PC-9 (cell line): ENCODE results near the gene SHISAL1. TPM values are rescaled to one million over a fixed set of nuclear protein-coding genes. Genes with fewer than 3 reads are reported as not detected.
"Not testable (repeated sequence)": the region's sequence is repeated elsewhere in the genome, so short reads cannot be mapped to it uniquely, and the experiment has no call there.

Experiments used
- BruUV-seq: library from RNA; stranded (reverse); fragments of 400-500 nt; replicated peaks from 2 replicates; lab custom pipeline; 2021; lab: Mats Ljungman, UMichigan
- CTCF ChIA-PET: fragments of 300-600 bp; sonication (Branson Sonifier 250); formaldehyde crosslinking; loops from one replicate; lab custom pipeline; 2022; ENCODE audit warnings: antibody characterized with exemption; lab: Charles Lee
- POLR2A ChIA-PET: fragments of 300-600 bp; sonication (Branson Sonifier 250); formaldehyde crosslinking; loops from one replicate; lab custom pipeline; 2022; ENCODE audit warnings: antibody characterized with exemption; ENCODE audit not compliant: unreplicated experiment; lab: Charles Lee
- DNase-seq, 2 experiments: peaks; one replicate each; pipeline versions ENCODE4 v3.0.0 to v3.0.0-alpha.2; 2015 to 2022; ENCODE audit warnings: mixed read lengths in 1 of 2
- H2AFZ ChIP-seq: fragments of 200-600 bp; sonication (generic); 2 replicates; pipeline ENCODE4 v1.8.1; 2017; ENCODE audit warnings: antibody characterized with exemption
- H3F3A ChIP-seq: fragments of 200-600 bp; sonication (generic); 2 replicates; pipeline ENCODE4 v1.8.1; 2017; ENCODE audit warnings: antibody characterized with exemption, mild to moderate bottlenecking, low read depth; ENCODE audit not compliant: insufficient read depth
- H3K27ac ChIP-seq: fragments of 200-600 bp; sonication (generic); 2 replicates; pipeline ENCODE4 v1.6.1; 2016; ENCODE audit warnings: mixed run types
- H3K27me3 ChIP-seq: fragments of 200-600 bp; sonication (generic); 2 replicates; pipeline ENCODE4 v1.6.1; 2016; ENCODE audit warnings: low read depth, mixed run types; ENCODE audit not compliant: insufficient read depth
- H3K36me3 ChIP-seq: fragments of 200-600 bp; sonication (generic); 2 replicates; pipeline ENCODE4 v1.6.1; 2016; ENCODE audit warnings: low read depth, mixed run types
- H3K4me1 ChIP-seq: fragments of 200-600 bp; sonication (generic); replicated peaks from 2 replicates; pipeline ENCODE4 v1.6.1; 2016; ENCODE audit warnings: mixed run types; ENCODE audit not compliant: insufficient read depth
- H3K4me2 ChIP-seq: fragments of 200-600 bp; sonication (generic); 2 replicates; pipeline ENCODE4 v1.6.1; 2017; ENCODE audit warnings: mixed run types
- H3K4me3 ChIP-seq: fragments of 200-600 bp; sonication (generic); 2 replicates; pipeline ENCODE4 v1.6.1; 2016; ENCODE audit warnings: mixed run types
- H3K79me2 ChIP-seq: fragments of 200-600 bp; sonication (generic); 2 replicates; pipeline ENCODE4 v1.6.1; 2017; ENCODE audit warnings: low read depth, mixed run types
- H3K9me2 ChIP-seq: fragments of 200-600 bp; sonication (generic); 2 replicates; pipeline ENCODE4 v1.8.1; 2017; ENCODE audit warnings: mild to moderate bottlenecking; ENCODE audit not compliant: insufficient read depth
- H3K9me3 ChIP-seq: fragments of 200-600 bp; sonication (generic); 2 replicates; pipeline ENCODE4 v1.8.1; 2016; ENCODE audit warnings: low read depth; ENCODE audit not compliant: insufficient read depth
- H4K20me1 ChIP-seq: fragments of 200-600 bp; sonication (generic); 2 replicates; pipeline ENCODE4 v1.8.1; 2017; ENCODE audit not compliant: insufficient read depth
- EZH2 ChIP-seq: fragments of 200-600 bp; sonication (generic); IDR thresholded peaks from 2 replicates; pipeline ENCODE4 v1.8.0; 2017; ENCODE audit warnings: antibody characterized with exemption, low read depth
- intact Hi-C: fragments of 100-400 bp; cut with micrococcal nuclease; formaldehyde crosslinking; loops from one replicate; pipeline ENCODE4 v1.10.0; 2022; ENCODE audit not compliant: unreplicated experiment
- total RNA-seq: library from RNA; stranded (reverse); gene quantifications from 2 replicates; pipeline ENCODE4 v1.2.3, GENCODE V29; 2021
- TF ChIP-seq, protein P1 (sequence below): fragments of 200-600 bp; sonication (generic); conservative IDR thresholded peaks from 2 replicates; pipeline ENCODE4 v1.6.1; 2017; ENCODE audit warnings: mixed run types, antibody characterized with exemption, mild to moderate bottlenecking, moderate library complexity

Gene SHISAL1
- total RNA-seq, 1 experiment from 2014 or later, result 0.94 TPM

DNA sequence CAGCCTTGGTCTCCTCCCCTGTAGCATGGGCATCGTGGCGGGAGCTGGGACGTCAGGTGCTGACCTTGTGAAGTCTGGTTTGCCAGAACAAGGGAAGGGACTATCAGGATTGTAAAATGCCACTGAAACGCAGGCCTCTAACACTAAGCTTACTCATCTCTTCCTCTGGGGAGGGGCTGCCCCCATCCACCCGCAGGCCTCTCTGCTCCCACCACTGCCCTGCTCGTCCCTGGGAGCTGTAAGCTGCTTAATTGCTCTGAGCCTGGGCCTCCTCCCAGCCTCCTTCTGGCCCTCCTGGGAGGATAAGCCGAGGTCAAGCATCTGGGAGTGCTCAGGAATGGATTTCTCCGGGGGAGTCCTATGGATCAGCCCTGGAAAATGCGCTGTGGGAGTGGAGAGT lies 8.4 kb downstream of the SHISAL1 start:
- no TSS peak for BruUV-seq
- H3K27me3 ChIP-seq, result no peaks in the 10 kb centered on the region
- ChIA-PET POLR2A (no interaction called here), CTCF (no interaction called here)
- H2AFZ ChIP-seq, result no peak overlapping the region
- intact Hi-C loops, result no loop called here
- H3K4me2 ChIP-seq, result no peak overlapping the region
- no peaks in the 10 kb centered on the region for H3K9me2 ChIP-seq
- no peaks in the 10 kb centered on the region for H3K36me3 ChIP-seq
- no peaks in the 10 kb centered on the region for H3K9me3 ChIP-seq
- DNase-seq, result no peak
- H3K4me3 ChIP-seq, result no peak overlapping the region
- no peaks in the 10 kb centered on the region for H3K79me2 ChIP-seq
- peaks cover 8% of the 10 kb centered on the region for H3K4me1 ChIP-seq
- H4K20me1 ChIP-seq, result no peaks in the 10 kb centered on the region
- TF ChIP-seq EZH2, result no peak
- TF ChIP-seq, protein P1, sequence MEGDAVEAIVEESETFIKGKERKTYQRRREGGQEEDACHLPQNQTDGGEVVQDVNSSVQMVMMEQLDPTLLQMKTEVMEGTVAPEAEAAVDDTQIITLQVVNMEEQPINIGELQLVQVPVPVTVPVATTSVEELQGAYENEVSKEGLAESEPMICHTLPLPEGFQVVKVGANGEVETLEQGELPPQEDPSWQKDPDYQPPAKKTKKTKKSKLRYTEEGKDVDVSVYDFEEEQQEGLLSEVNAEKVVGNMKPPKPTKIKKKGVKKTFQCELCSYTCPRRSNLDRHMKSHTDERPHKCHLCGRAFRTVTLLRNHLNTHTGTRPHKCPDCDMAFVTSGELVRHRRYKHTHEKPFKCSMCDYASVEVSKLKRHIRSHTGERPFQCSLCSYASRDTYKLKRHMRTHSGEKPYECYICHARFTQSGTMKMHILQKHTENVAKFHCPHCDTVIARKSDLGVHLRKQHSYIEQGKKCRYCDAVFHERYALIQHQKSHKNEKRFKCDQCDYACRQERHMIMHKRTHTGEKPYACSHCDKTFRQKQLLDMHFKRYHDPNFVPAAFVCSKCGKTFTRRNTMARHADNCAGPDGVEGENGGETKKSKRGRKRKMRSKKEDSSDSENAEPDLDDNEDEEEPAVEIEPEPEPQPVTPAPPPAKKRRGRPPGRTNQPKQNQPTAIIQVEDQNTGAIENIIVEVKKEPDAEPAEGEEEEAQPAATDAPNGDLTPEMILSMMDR, result no peak
- H3F3A ChIP-seq, result no peaks in the 10 kb centered on the region; the same call in 1 of the 2 replicates
- H3K27ac ChIP-seq, result no peak overlapping the region

DNA sequence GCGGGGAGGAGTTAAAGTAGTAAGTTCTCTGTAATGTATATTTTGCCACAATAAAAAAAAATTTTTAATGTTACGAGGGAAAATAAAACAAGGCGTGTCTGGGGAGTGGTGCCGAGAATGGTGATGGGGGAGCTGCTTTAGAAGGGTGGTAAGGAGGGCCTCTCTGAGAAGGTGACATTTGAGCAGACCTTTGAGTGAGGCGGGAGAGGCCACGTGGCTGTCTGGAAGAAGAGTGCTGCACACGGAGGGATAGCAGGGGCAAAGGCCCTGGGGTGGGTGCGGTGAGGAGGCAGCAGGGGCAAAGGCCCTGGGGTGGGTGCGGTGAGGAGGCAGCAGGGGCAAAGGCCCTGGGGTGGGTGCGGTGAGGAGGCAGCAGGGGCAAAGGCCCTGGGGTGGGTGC lies 10.4 kb downstream of the SHISAL1 start:
- H3F3A ChIP-seq, POLR2A ChIA-PET, intact Hi-C loops, H3K4me2 ChIP-seq, DNase-seq, H3K79me2 ChIP-seq, CTCF ChIA-PET, H3K4me3 ChIP-seq, BruUV-seq, H3K27me3 ChIP-seq, H3K9me3 ChIP-seq, H4K20me1 ChIP-seq, H3K36me3 ChIP-seq, H3K4me1 ChIP-seq, H3K27ac ChIP-seq, H2AFZ ChIP-seq, H3K9me2 ChIP-seq: not testable (repeated sequence)

DNA sequence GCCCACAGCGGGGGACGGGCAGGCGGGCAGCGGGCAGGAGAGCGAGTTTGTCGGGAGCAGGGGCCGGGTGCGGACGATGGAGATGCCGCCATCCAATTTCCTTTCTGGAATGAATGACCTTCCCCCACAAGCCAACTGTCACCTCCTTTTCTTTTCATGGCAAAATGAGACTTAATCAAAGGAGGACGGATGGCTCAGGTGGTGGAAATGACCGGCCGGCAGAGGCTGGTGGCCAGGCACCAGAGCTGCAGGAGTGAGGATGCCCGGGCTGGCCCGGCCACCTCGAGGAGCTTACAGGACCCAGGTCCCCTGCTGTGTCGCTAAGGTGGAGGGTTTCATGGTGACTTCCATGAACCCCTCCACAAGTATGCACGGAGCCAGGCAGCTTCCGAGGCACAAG lies 11.7 kb downstream of the SHISAL1 start:
- ChIA-PET POLR2A (no interaction called here), CTCF (no interaction called here)
- Histone ChIP-seq H2AFZ (no peak overlapping the region), H3K36me3 (no peaks in the 10 kb centered on the region), H3F3A (no peaks in the 10 kb centered on the region), H3K79me2 (no peaks in the 10 kb centered on the region), H3K27me3 (no peaks in the 10 kb centered on the region), H3K9me3 (no peaks in the 10 kb centered on the region), H3K4me2 (no peak overlapping the region), H3K9me2 (no peaks in the 10 kb centered on the region), H4K20me1 (no peaks in the 10 kb centered on the region), H3K4me1 (no peaks in the 10 kb centered on the region), H3K4me3 (no peak overlapping the region), H3K27ac (no peak overlapping the region)
- TF ChIP-seq EZH2, result no peak
- TF ChIP-seq, protein P1, result no peak
- intact Hi-C loops, result no loop called here
- BruUV-seq, result no TSS peak
- DNase-seq, result no peak

GRCh38 chr22:44299124-44299523 lies 13.6 kb downstream of the SHISAL1 start:
- no TSS peak for BruUV-seq
- H3K4me2 ChIP-seq, result no peak overlapping the region
- H3K9me3 ChIP-seq, result no peaks in the 10 kb centered on the region; the same call in 1 of the 2 replicates
- H3K79me2 ChIP-seq, result no peaks in the 10 kb centered on the region
- H3F3A ChIP-seq, result no peaks in the 10 kb centered on the region
- TF ChIP-seq, protein P1, result no peak
- no peak for TF ChIP-seq EZH2
- no peaks in the 10 kb centered on the region for H4K20me1 ChIP-seq
- H3K9me2 ChIP-seq, result no peaks in the 10 kb centered on the region
- no peak for DNase-seq
- CTCF ChIA-PET, result no interaction called here
- H3K4me3 ChIP-seq, result no peak overlapping the region
- no peaks in the 10 kb centered on the region for H3K27me3 ChIP-seq
- POLR2A ChIA-PET, result no interaction called here
- H2AFZ ChIP-seq, result no peak overlapping the region
- H3K4me1 ChIP-seq, result no peaks in the 10 kb centered on the region
- intact Hi-C loops, result no loop called here
- H3K27ac ChIP-seq, result no peak overlapping the region
- H3K36me3 ChIP-seq, result no peaks in the 10 kb centered on the region
